ENCODE measurements around the gene UNCX. TPM values are rescaled to one million over a fixed set of nuclear protein-coding genes. Genes with fewer than 3 reads are reported as not detected.
A peak's percentile ranks its signal among the peaks of the same experiment; 100 is the strongest.
"Not testable (repeated sequence)": the region's sequence is repeated elsewhere in the genome, so short reads cannot be mapped to it uniquely, and the experiment has no call there.

Gene UNCX
- not detected for polyA plus RNA-seq (ENCODE audit: insufficient read length)

GRCh38 chr7:1232623-1233332 is at the start of gene UNCX:
Gene UNCX, plus strand, starts transcription at chr7:1232872. Its CDS starts 146 bp downstream, at chr7:1233018.
- DNase-seq: no peak

GRCh38 chr7:1187127-1187526 is 45.5 kb upstream of the UNCX start:
- DNase-seq: no peak

- DNase-seq: no peak
Measured at GRCh38 chr7:1188720-1189294, 43.9 kb upstream of the UNCX start.

GRCh38 chr7:1189986-1190772 is 42.5 kb upstream of the UNCX start:
- no peak for DNase-seq

- DNase-seq: no peak
Measured at GRCh38 chr7:1192171-1192676, 40.4 kb upstream of the UNCX start.

- DNase-seq: no peak
Measured at GRCh38 chr7:1193593-1194424, 38.9 kb upstream of the UNCX start.

- DNase-seq: not testable (repeated sequence)
Measured at GRCh38 chr7:1196441-1196840, 36.2 kb upstream of the UNCX start.

- no peak for DNase-seq
Measured at GRCh38 chr7:1196950-1197349, 35.7 kb upstream of the UNCX start.

- DNase-seq: no peak
Measured at GRCh38 chr7:1197997-1198625, 34.6 kb upstream of the UNCX start.

- peak; percentile 29 for DNase-seq
Measured at GRCh38 chr7:1200045-1200444, 32.6 kb upstream of the UNCX start.

- no peak for DNase-seq
Measured at GRCh38 chr7:1201916-1202315, 30.8 kb upstream of the UNCX start.

GRCh38 chr7:1202914-1203313 is 29.8 kb upstream of the UNCX start:
- not testable (repeated sequence) for DNase-seq

GRCh38 chr7:1204460-1205140 is 28.1 kb upstream of the UNCX start:
- no peak for DNase-seq

GRCh38 chr7:1205742-1206141 is 26.9 kb upstream of the UNCX start:
- DNase-seq: not testable (repeated sequence)

- no peak for DNase-seq
Measured at GRCh38 chr7:1209097-1209496, 23.6 kb upstream of the UNCX start.

- DNase-seq: no peak
Measured at GRCh38 chr7:1210321-1210978, 22.2 kb upstream of the UNCX start.

GRCh38 chr7:1210979-1211608 is 21.6 kb upstream of the UNCX start:
- no peak for DNase-seq

GRCh38 chr7:1211611-1212010 is 21.1 kb upstream of the UNCX start:
- no peak for DNase-seq

GRCh38 chr7:1212025-1212424 is 20.6 kb upstream of the UNCX start:
- DNase-seq: not testable (repeated sequence)

- DNase-seq: no peak
Measured at GRCh38 chr7:1214516-1214915, 18.2 kb upstream of the UNCX start.

All from hindlimb muscle (tissue), 1 donor.